ENCODE data around the gene RSPH6A. TPM values are rescaled to one million over a fixed set of nuclear protein-coding genes. Genes with fewer than 3 reads are reported as not detected.

Gene RSPH6A
- total and polyA plus RNA-seq, 2 of the 13 experiments (the other 11 are each of a cell fraction or from before 2014, with no cell fraction given) = 0.07 TPM; not detected in 1

DNA sequence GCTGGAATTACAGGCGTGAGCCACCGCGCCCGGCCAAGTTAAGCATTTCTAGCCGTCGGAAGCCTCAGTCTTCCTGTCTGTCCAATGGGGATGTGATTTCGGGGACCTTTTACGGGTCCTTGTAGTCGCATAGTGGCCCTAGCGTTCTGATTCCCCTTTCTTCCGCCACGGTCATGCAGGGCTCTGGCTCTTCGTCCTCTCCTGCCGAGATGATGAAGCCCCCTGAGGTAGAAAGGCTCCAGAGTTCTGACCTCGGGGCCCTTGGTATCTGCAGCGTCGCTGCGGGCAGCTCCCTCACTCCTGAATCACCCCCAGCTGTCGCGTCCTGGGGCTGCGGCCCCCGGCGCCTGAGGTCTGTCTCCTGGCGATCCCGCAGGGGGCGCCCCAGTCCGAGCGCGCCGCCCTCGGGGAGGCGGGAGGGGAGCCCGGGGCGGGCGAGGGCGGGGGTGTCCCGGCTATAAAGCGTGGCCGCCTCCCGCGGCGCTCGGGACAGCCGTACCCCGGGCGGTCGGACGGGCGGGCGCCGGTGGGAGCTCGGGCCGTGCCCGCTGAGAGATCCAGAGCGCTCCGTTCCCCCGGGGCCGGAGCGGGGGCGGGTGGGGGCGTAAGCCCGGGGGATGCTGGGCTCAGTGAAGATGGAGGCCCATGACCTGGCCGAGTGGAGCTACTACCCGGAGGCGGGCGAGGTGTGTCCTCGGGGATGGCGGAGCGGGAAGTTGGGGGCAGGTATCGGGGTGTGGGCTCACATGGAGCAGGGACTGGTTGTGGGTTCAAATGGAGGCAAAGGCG lies 48.9 kb upstream of the RSPH6A start, which contains the start of gene FOXA3 (continued):
- TF ChIP-seq, protein P1, sequence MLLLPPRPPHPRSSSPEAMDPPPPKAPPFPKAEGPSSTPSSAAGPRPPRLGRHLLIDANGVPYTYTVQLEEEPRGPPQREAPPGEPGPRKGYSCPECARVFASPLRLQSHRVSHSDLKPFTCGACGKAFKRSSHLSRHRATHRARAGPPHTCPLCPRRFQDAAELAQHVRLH (CRISPR knock-in tag; IDR thresholded peaks at IDR 0.05; ENCODE audit: borderline replicate concordance, low read depth) = no peak
- TF ChIP-seq ZNF557 (CRISPR knock-in tag; IDR thresholded peaks at IDR 0.05) = no peak
- TF ChIP-seq ZBTB1 (CRISPR knock-in tag; IDR thresholded peaks at IDR 0.05; ENCODE audit: borderline replicate concordance) = no peak
- TF ChIP-seq, protein P2, sequence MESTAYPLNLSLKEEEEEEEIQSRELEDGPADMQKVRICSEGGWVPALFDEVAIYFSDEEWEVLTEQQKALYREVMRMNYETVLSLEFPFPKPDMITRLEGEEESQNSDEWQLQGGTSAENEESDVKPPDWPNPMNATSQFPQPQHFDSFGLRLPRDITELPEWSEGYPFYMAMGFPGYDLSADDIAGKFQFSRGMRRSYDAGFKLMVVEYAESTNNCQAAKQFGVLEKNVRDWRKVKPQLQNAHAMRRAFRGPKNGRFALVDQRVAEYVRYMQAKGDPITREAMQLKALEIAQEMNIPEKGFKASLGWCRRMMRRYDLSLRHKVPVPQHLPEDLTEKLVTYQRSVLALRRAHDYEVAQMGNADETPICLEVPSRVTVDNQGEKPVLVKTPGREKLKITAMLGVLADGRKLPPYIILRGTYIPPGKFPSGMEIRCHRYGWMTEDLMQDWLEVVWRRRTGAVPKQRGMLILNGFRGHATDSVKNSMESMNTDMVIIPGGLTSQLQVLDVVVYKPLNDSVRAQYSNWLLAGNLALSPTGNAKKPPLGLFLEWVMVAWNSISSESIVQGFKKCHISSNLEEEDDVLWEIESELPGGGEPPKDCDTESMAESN (CRISPR knock-in tag; conservative IDR thresholded peaks at IDR 0.05) = peak; percentile 82
- no peak for TF ChIP-seq RXRA (CRISPR knock-in tag; IDR thresholded peaks at IDR 0.05)
- TF ChIP-seq SP140L (CRISPR knock-in tag; IDR thresholded peaks at IDR 0.05; ENCODE audit: borderline replicate concordance) = no peak
- TF ChIP-seq, protein P3, sequence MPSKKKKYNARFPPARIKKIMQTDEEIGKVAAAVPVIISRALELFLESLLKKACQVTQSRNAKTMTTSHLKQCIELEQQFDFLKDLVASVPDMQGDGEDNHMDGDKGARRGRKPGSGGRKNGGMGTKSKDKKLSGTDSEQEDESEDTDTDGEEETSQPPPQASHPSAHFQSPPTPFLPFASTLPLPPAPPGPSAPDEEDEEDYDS (CRISPR knock-in tag; IDR thresholded peaks at IDR 0.05) = peak; percentile 88
- peak; percentile 95 for TF ChIP-seq MAZ (IDR thresholded peaks at IDR 0.05; ENCODE audit: borderline replicate concordance, low read depth, low read length)
- TF ChIP-seq MAZ (CRISPR knock-in tag; IDR thresholded peaks at IDR 0.05; ENCODE audit: low read depth) = peak; percentile 87; the same call in 1 of the 2 replicates
- no peak for TF ChIP-seq PLRG1 (conservative IDR thresholded peaks at IDR 0.05)
- TF ChIP-seq RBFOX2 (IDR thresholded peaks at IDR 0.05; ENCODE audit: low read depth, low read length) = peak; percentile 90
- TF ChIP-seq ZBTB20 (CRISPR knock-in tag; IDR thresholded peaks at IDR 0.05; ENCODE audit: borderline replicate concordance, low read depth) = no peak
- TF ChIP-seq, protein P4, sequence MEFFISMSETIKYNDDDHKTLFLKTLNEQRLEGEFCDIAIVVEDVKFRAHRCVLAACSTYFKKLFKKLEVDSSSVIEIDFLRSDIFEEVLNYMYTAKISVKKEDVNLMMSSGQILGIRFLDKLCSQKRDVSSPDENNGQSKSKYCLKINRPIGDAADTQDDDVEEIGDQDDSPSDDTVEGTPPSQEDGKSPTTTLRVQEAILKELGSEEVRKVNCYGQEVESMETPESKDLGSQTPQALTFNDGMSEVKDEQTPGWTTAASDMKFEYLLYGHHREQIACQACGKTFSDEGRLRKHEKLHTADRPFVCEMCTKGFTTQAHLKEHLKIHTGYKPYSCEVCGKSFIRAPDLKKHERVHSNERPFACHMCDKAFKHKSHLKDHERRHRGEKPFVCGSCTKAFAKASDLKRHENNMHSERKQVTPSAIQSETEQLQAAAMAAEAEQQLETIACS (CRISPR knock-in tag; IDR thresholded peaks at IDR 0.05) = no peak; the same call in 1 of the 2 replicates
- no peak for TF ChIP-seq ZNF296 (CRISPR knock-in tag; conservative IDR thresholded peaks at IDR 0.05)
- 0 out of 2 replicates have a peak, but pooled peaks have one; percentile 20 for TF ChIP-seq MEIS2 (CRISPR knock-in tag; IDR thresholded peaks at IDR 0.05)
- TF ChIP-seq SALL1 (CRISPR knock-in tag; IDR thresholded peaks at IDR 0.05) = peak; percentile 37; the same call in 1 of the 2 replicates
- TF ChIP-seq GFI1 (CRISPR knock-in tag; IDR thresholded peaks at IDR 0.05; ENCODE audit: borderline replicate concordance) = 0 out of 2 replicates have a peak, but pooled peaks have one; percentile 14
- TF ChIP-seq CENPT (CRISPR knock-in tag; IDR thresholded peaks at IDR 0.05; ENCODE audit: low read depth) = no peak
- TF ChIP-seq HIVEP1 (CRISPR knock-in tag; IDR thresholded peaks at IDR 0.05) = peak; percentile 15; the same call in 1 of the 2 replicates
- TF ChIP-seq CENPX (CRISPR knock-in tag; IDR thresholded peaks at IDR 0.05) = no peak
- TF ChIP-seq ZNF772 (CRISPR knock-in tag; IDR thresholded peaks at IDR 0.05) = no peak
- TF ChIP-seq, protein P5, sequence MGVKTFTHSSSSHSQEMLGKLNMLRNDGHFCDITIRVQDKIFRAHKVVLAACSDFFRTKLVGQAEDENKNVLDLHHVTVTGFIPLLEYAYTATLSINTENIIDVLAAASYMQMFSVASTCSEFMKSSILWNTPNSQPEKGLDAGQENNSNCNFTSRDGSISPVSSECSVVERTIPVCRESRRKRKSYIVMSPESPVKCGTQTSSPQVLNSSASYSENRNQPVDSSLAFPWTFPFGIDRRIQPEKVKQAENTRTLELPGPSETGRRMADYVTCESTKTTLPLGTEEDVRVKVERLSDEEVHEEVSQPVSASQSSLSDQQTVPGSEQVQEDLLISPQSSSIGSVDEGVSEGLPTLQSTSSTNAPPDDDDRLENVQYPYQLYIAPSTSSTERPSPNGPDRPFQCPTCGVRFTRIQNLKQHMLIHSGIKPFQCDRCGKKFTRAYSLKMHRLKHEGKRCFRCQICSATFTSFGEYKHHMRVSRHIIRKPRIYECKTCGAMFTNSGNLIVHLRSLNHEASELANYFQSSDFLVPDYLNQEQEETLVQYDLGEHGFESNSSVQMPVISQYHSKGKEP (CRISPR knock-in tag; IDR thresholded peaks at IDR 0.05) = no peak
- 0 out of 2 replicates have a peak, but pooled peaks have one; percentile 18 for TF ChIP-seq TMF1 (CRISPR knock-in tag; IDR thresholded peaks at IDR 0.05; ENCODE audit: low read depth)
- TF ChIP-seq SPEN (CRISPR knock-in tag; IDR thresholded peaks at IDR 0.05; ENCODE audit: low read depth) = peak; percentile 50; the same call in 1 of the 2 replicates
- no peak for TF ChIP-seq ZNF737 (CRISPR knock-in tag; IDR thresholded peaks at IDR 0.05; ENCODE audit: borderline replicate concordance)

All from HepG2 (cell line).